Tongue (tissue), 2 donors: Measurements from ENCODE around the gene PHF21A. TPM values are rescaled to one million over a fixed set of nuclear protein-coding genes. Genes with fewer than 3 reads are reported as not detected.

ENCODE experiments used
- DNase-seq: peaks from one replicate; pipeline ENCODE4 v3.0.0-alpha.2; 2015
- total RNA-seq: library from RNA; depleted of rRNA; stranded (reverse); fragments of >200 nt; gene quantifications from one replicate; pipeline ENCODE4 v1.2.3, GENCODE V29; 2014

The PHF21A gene
- total RNA-seq, 1 donor from 2014 or later: 30.2 TPM

DNA sequence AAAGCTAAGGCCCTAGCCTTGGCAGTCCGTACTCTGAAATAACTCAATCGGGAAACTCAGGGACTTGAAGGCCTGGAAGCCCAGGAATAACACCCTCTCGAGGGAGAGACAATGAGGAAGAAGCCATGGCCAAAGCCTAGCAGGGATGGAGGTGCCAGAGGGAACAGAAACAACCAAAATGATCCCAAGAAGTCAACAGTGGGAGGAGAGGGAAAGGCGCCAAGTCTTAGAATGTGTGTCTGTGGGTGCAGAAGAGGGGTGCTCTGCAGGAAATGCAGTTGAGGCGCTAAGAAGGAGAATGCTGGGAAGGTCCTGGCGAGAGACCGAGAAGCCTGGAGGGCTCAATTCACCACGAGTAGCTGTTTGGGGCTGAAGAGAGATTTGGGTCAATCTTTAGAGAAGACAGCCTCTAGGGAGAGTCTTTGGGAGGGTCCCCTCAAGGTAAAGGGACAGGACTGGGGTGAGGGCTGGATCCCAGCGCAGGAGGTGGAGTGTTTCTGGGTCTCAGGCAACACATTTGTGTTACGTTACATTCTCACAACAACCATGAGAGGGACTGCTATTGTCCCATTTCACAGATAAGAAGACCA is 236.6 kb downstream of the PHF21A start:
- DNase-seq: no peak

Other genes with a start within 250 kb of the PHF21A start
- gene MAPK8IP1, start 235.8 kb downstream of the PHF21A start, total RNA-seq: 12.7 TPM
- gene FREY1, start 214.2 kb downstream of the PHF21A start, total RNA-seq: not detected
- gene PEX16, start 203.6 kb downstream of the PHF21A start, total RNA-seq: 8.0 TPM
- gene LARGE2, start 198.8 kb downstream of the PHF21A start, total RNA-seq: 2.7 TPM
- gene CREB3L1, start 156.2 kb upstream of the PHF21A start, total RNA-seq: 11.1 TPM
- 52.3 TPM for gene DGKZ, start 226.0 kb upstream of the PHF21A start, total RNA-seq